H9 (cell line): Measurements from ENCODE around the gene MTA1. TPM values are rescaled to one million over a fixed set of nuclear protein-coding genes. Genes with fewer than 3 reads are reported as not detected.

Source experiments
- DNase-seq: peaks from one replicate; pipeline ENCODE4 v3.0.0-alpha.2; 2017
- H2AFZ ChIP-seq: one replicate; pipeline ENCODE4 v1.6.1; 2013; ENCODE audit warnings: mild to moderate bottlenecking, low read length, control low read depth, moderate library complexity
- H2AK5ac ChIP-seq: 2 replicates; pipeline ENCODE4 v1.6.1; 2013; ENCODE audit warnings: low read length, control low read depth, mixed read lengths; ENCODE audit not compliant: insufficient read length
- H2BK120ac ChIP-seq: one replicate; pipeline ENCODE4 v1.6.1; 2013; ENCODE audit warnings: low read depth, mild to moderate bottlenecking, low read length, control low read depth, inconsistent platforms; ENCODE audit not compliant: poor library complexity, severe bottlenecking
- H2BK12ac ChIP-seq: 2 replicates; pipeline ENCODE4 v1.6.1; 2013; ENCODE audit warnings: low read length, control low read depth, mixed read lengths, low read depth; ENCODE audit not compliant: insufficient read length
- H2BK15ac ChIP-seq: 2 replicates; pipeline ENCODE4 v1.6.1; 2013; ENCODE audit warnings: low read depth, low read length, control low read depth
- H2BK20ac ChIP-seq: one replicate; pipeline ENCODE4 v1.6.1; 2013; ENCODE audit warnings: low read depth, mild to moderate bottlenecking, low read length, control low read depth, inconsistent platforms; ENCODE audit not compliant: poor library complexity, severe bottlenecking
- H2BK5ac ChIP-seq: 2 replicates; pipeline ENCODE4 v1.6.1; 2013; ENCODE audit warnings: low read length, control low read depth, mixed read lengths; ENCODE audit not compliant: insufficient read length
- H3K14ac ChIP-seq: 2 replicates; pipeline ENCODE4 v1.6.1; 2013; ENCODE audit warnings: low read length, control low read depth; ENCODE audit not compliant: insufficient read depth
- H3K18ac ChIP-seq: 2 replicates; pipeline ENCODE4 v1.6.1; 2013; ENCODE audit warnings: low read depth, mild to moderate bottlenecking, mixed read lengths, low read length, control low read depth; ENCODE audit not compliant: insufficient read length
- H3K23ac ChIP-seq: 2 replicates; pipeline ENCODE4 v1.6.1; 2013; ENCODE audit warnings: low read length, control low read depth, mixed read lengths, low read depth; ENCODE audit not compliant: insufficient read length
- H3K23me2 ChIP-seq: 2 replicates; pipeline ENCODE4 v1.6.1; 2013; ENCODE audit warnings: low read depth, mild to moderate bottlenecking, mixed read lengths, low read length, control low read depth; ENCODE audit not compliant: insufficient read length, poor library complexity, severe bottlenecking
- H3K27ac ChIP-seq: 2 replicates; pipeline ENCODE4 v1.5.1; 2013; ENCODE audit warnings: low read length, control low read depth, mixed read lengths, low read depth; ENCODE audit not compliant: insufficient read length
- H3K27me3 ChIP-seq: 2 replicates; pipeline ENCODE4 v1.6.1; 2013; ENCODE audit warnings: low read length, control low read depth, inconsistent platforms; ENCODE audit not compliant: insufficient read depth
- H3K4ac ChIP-seq: 2 replicates; pipeline ENCODE4 v1.6.1; 2013; ENCODE audit warnings: low read depth, mild to moderate bottlenecking, control low read depth, inconsistent platforms, low read length, moderate library complexity
- H3K4me1 ChIP-seq: 2 replicates; pipeline ENCODE4 v1.6.1; 2013; ENCODE audit warnings: low read length, control low read depth, inconsistent platforms; ENCODE audit not compliant: insufficient read depth
- H3K4me2 ChIP-seq: 2 replicates; pipeline ENCODE4 v1.6.1; 2013; ENCODE audit warnings: low read length, control low read depth, mixed read lengths; ENCODE audit not compliant: insufficient read length, insufficient read depth
- H3K56ac ChIP-seq: 2 replicates; pipeline ENCODE4 v1.6.1; 2013; ENCODE audit warnings: low read depth, mild to moderate bottlenecking, mixed read lengths, low read length, control low read depth; ENCODE audit not compliant: insufficient read length
- H3K79me1 ChIP-seq: 2 replicates; pipeline ENCODE4 v1.6.1; 2013; ENCODE audit warnings: low read depth, mild to moderate bottlenecking, moderate library complexity, low read length, control low read depth, inconsistent platforms; ENCODE audit not compliant: insufficient read depth, poor library complexity, severe bottlenecking
- H3K79me2 ChIP-seq: 2 replicates; pipeline ENCODE4 v1.6.1; 2013; ENCODE audit warnings: low read length, control low read depth, inconsistent platforms; ENCODE audit not compliant: insufficient read depth
- H3K9ac ChIP-seq: 2 replicates; pipeline ENCODE4 v1.6.1; 2013; ENCODE audit warnings: low read length, control low read depth, mixed read lengths; ENCODE audit not compliant: insufficient read length; ENCODE audit errors: extremely low read depth
- H3K9me3 ChIP-seq: one replicate; pipeline ENCODE4 v1.6.1; 2013; ENCODE audit warnings: low read depth, low read length, inconsistent platforms; ENCODE audit not compliant: control insufficient read depth
- H3T11ph ChIP-seq: one replicate; pipeline ENCODE4 v1.6.1; 2013; ENCODE audit warnings: mild to moderate bottlenecking, low read length, control low read depth, inconsistent platforms
- H4K20me1 ChIP-seq: one replicate; pipeline ENCODE4 v1.6.1; 2013; ENCODE audit not compliant: control insufficient read depth, insufficient read length, insufficient read depth
- H4K5ac ChIP-seq: 2 replicates; pipeline ENCODE4 v1.6.1; 2013; ENCODE audit warnings: low read depth, mild to moderate bottlenecking, mixed read lengths, low read length, control low read depth; ENCODE audit not compliant: insufficient read length
- H4K8ac ChIP-seq: replicated peaks from 2 replicates; pipeline ENCODE4 v1.6.1; 2013; ENCODE audit warnings: low read length, control low read depth, mixed read lengths, low read depth; ENCODE audit not compliant: insufficient read length
- H4K91ac ChIP-seq: 2 replicates; pipeline ENCODE4 v1.6.1; 2013; ENCODE audit warnings: low read depth, mild to moderate bottlenecking, moderate library complexity, mixed read lengths, low read length, control low read depth; ENCODE audit not compliant: insufficient read length
- H3K27ac Mint-ChIP-seq, 3 experiments: 2 replicates in 2 of 3; 3 replicates in 1 of 3; pipeline ENCODE4 v1.8.0; 2020 to 2021; ENCODE audit warnings: mixed read lengths in 3 of 3, mild to moderate bottlenecking in 1 of 3, moderate library complexity in 1 of 3
- H3K27me3 Mint-ChIP-seq: 2 replicates; pipeline ENCODE4 v1.8.0; 2021; ENCODE audit warnings: low read depth, mild to moderate bottlenecking, moderate library complexity, mixed read lengths
- H3K36me3 Mint-ChIP-seq, 3 experiments: 2 replicates in 2 of 3; 3 replicates in 1 of 3; pipeline ENCODE4 v1.8.0; 2020 to 2021; ENCODE audit warnings: low read depth in 3 of 3, mixed read lengths in 3 of 3; ENCODE audit not compliant: insufficient read depth in 1 of 3
- H3K4me1 Mint-ChIP-seq, 2 experiments: 2 replicates each; pipeline ENCODE4 v1.8.0; 2020; ENCODE audit warnings: mixed read lengths in 2 of 2
- H3K4me3 Mint-ChIP-seq, 2 experiments: 2 replicates in 1 of 2; 3 replicates in 1 of 2; pipeline ENCODE4 v1.8.0; 2020 to 2021; ENCODE audit warnings: mild to moderate bottlenecking in 2 of 2, mixed read lengths in 2 of 2, moderate library complexity in 1 of 2
- H3K9me3 Mint-ChIP-seq, 2 experiments: 2 replicates in 1 of 2; 3 replicates in 1 of 2; pipeline ENCODE4 v1.8.0; 2020; ENCODE audit warnings: mild to moderate bottlenecking in 2 of 2, mixed read lengths in 2 of 2, moderate library complexity in 1 of 2
- WGBS: extraction: QIAGEN DNeasy Blood & Tissue Kit; methylation state at CpG from one replicate; pipeline ENCODE4 v1.1.7; 2013; ENCODE audit warnings: missing lambda C conversion rate, low lambda C conversion rate, mixed read lengths; ENCODE audit not compliant: insufficient read length; ENCODE audit errors: extremely low coverage; 5-methylcytosine and 5-hydroxymethylcytosine counted together
- total RNA-seq: library from RNA; stranded (reverse); gene quantifications from 2 replicates; pipeline ENCODE4 v1.2.1, GENCODE V29; 2021
- TF ChIP-seq, protein P1 (sequence below): fragments of 200-600 bp; sonication (generic); conservative IDR thresholded peaks from 3 replicates; pipeline ENCODE4 v1.8.0; 2021; ENCODE audit warnings: antibody characterized with exemption, mild to moderate bottlenecking

Gene MTA1
- total RNA-seq, 1 experiment from 2014 or later = 230 TPM

DNA sequence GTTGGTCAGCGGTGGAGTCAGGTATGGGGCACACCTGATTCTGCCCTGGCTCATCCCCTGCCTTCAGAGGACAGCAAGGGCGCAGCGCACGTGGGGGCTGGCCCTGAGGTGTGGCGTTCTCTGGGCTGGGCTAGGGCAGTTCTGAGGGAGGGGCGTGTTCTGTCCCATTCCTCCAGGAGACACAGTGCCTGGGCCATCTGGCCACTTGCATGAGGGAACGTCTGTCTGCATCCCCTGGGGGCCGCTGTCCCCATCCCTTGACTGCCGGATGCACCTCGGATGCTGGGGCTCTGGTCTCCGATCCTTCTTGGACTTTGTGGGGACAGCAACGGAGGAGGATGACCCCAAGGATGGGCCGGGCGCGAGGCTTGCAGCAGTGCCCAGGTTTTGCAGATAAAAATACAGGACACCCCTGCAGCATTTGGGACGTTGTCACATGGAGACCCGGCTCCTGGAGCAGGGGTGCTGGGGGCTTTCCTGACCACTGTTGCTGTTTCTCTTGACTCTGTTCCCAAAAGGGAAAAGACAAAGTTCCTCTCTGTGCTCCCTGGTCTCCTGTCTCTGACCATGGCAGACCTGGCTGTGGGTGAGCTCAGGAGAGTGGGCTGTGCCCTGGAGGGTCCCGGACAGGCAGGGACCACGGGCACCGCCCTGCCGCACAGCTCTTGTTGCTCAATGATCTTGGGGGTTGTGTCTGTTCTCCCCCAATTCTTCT, 6.9 kb downstream of the MTA1 start:
- no CpG with 5 or more reads among the region's 21 CpGs for WGBS
- Histone ChIP-seq H3K4ac (no peak overlapping the region), H3K79me1 (peaks cover 27% of the 10 kb centered on the region), H3K27ac (no peak overlapping the region), H3K4me2 (no peak overlapping the region), H3K9me3 (no peaks in the 10 kb centered on the region), H4K91ac (no peak overlapping the region), H2AFZ (no peak overlapping the region), H2AK5ac (no peak overlapping the region), H2BK120ac (no peak overlapping the region), H2BK12ac (no peak overlapping the region), H3K18ac (no peak overlapping the region), H3K4me1 (no peaks in the 10 kb centered on the region), H4K8ac (no peak overlapping the region), H4K20me1 (no peaks in the 10 kb centered on the region), H3T11ph (no peak overlapping the region), H3K23ac (no peak overlapping the region), H3K27me3 (no peaks in the 10 kb centered on the region), H3K9ac (no peak overlapping the region), H2BK20ac (no peak overlapping the region), H3K79me2 (peaks cover 52% of the 10 kb centered on the region; the same call in 1 of the 2 replicates), H2BK5ac (no peak overlapping the region), H3K23me2 (peaks cover 4% of the 10 kb centered on the region), H2BK15ac (no peak overlapping the region), H3K14ac (no peak overlapping the region), H4K5ac (no peak overlapping the region), H3K56ac (no peak overlapping the region)
- TF ChIP-seq, protein P1, sequence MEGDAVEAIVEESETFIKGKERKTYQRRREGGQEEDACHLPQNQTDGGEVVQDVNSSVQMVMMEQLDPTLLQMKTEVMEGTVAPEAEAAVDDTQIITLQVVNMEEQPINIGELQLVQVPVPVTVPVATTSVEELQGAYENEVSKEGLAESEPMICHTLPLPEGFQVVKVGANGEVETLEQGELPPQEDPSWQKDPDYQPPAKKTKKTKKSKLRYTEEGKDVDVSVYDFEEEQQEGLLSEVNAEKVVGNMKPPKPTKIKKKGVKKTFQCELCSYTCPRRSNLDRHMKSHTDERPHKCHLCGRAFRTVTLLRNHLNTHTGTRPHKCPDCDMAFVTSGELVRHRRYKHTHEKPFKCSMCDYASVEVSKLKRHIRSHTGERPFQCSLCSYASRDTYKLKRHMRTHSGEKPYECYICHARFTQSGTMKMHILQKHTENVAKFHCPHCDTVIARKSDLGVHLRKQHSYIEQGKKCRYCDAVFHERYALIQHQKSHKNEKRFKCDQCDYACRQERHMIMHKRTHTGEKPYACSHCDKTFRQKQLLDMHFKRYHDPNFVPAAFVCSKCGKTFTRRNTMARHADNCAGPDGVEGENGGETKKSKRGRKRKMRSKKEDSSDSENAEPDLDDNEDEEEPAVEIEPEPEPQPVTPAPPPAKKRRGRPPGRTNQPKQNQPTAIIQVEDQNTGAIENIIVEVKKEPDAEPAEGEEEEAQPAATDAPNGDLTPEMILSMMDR = no peak
- Mint-ChIP-seq H3K36me3 (peaks cover 45 to 70% (median 54%) of the 10 kb centered on the region in 3 experiments), H3K27me3 (no peaks in the 10 kb centered on the region), H3K4me3 (no peak overlapping the region), H3K9me3 (peaks cover 0 to 3% of the 10 kb centered on the region in 2 experiments; a peak in 1 of 5 replicates), H3K27ac (peak overlapping the region in 1 of 3 experiments; percentile 83; a peak in 1 of 7 replicates), H3K4me1 (peaks cover 11 to 13% of the 10 kb centered on the region in 2 experiments)
- no peak for DNase-seq
